HG03442 (cell line): ENCODE data around the gene MTOR.
"Not testable (repeated sequence)": the region's sequence is repeated elsewhere in the genome, so short reads cannot be mapped to it uniquely, and the experiment has no call there.

Experiments used
- ATAC-seq: cut with Tn5 transposase; IDR thresholded peaks from one replicate; pipeline ENCODE4 v1.9.1; 2021; ENCODE audit warnings: mild to moderate bottlenecking, moderate library complexity; ENCODE audit not compliant: unreplicated experiment

Gene MTOR

GRCh38 chr1:11262171-11263049 is at the start of gene MTOR:
Gene MTOR, minus strand, starts transcription at chr1:11262551. Its CDS starts 3,142 bp downstream, at chr1:11259409.
- ATAC-seq = peak; percentile 96

- ATAC-seq = no peak
Observed at GRCh38 chr1:11309385-11309784, 47.0 kb upstream of the MTOR start.

- ATAC-seq = no peak
Observed at GRCh38 chr1:11308699-11309224, 46.4 kb upstream of the MTOR start.

- ATAC-seq = no peak
Observed at GRCh38 chr1:11307852-11308251, 45.5 kb upstream of the MTOR start.

GRCh38 chr1:11305516-11305915 is 43.2 kb upstream of the MTOR start:
- ATAC-seq = not testable (repeated sequence)

- ATAC-seq = no peak
Observed at GRCh38 chr1:11302366-11302765, 40.0 kb upstream of the MTOR start.

GRCh38 chr1:11301601-11302000 is 39.2 kb upstream of the MTOR start:
- no peak for ATAC-seq

GRCh38 chr1:11299225-11299574 is 36.8 kb upstream of the MTOR start:
- ATAC-seq = no peak

GRCh38 chr1:11298390-11299224 is 36.3 kb upstream of the MTOR start:
- ATAC-seq = no peak

GRCh38 chr1:11297774-11298173 is 35.4 kb upstream of the MTOR start:
- ATAC-seq = not testable (repeated sequence)

GRCh38 chr1:11295905-11296304 is 33.6 kb upstream of the MTOR start:
- ATAC-seq = no peak

GRCh38 chr1:11294951-11295350 is 32.6 kb upstream of the MTOR start:
- no peak for ATAC-seq

- ATAC-seq = no peak
Observed at GRCh38 chr1:11293856-11294255, 31.5 kb upstream of the MTOR start.

GRCh38 chr1:11291049-11291448 is 28.7 kb upstream of the MTOR start:
- no peak for ATAC-seq

- no peak for ATAC-seq
Observed at GRCh38 chr1:11289064-11289463, 26.7 kb upstream of the MTOR start.

GRCh38 chr1:11286735-11287410 is 24.5 kb upstream of the MTOR start:
- ATAC-seq = no peak

- no peak for ATAC-seq
Observed at GRCh38 chr1:11285883-11286734, 23.8 kb upstream of the MTOR start.

GRCh38 chr1:11284784-11285183 is 22.4 kb upstream of the MTOR start:
- no peak for ATAC-seq

- no peak for ATAC-seq
Observed at GRCh38 chr1:11283151-11283550, 20.8 kb upstream of the MTOR start.
